Natural killer cell (primary cell): ENCODE measurements around the gene WLS. TPM values are rescaled to one million over a fixed set of nuclear protein-coding genes. Genes with fewer than 3 reads are reported as not detected.

Experiments
- ATAC-seq, 3 donors: fragments of 150-1000 bp in 2 of 3; fragments of 200-7000 bp in 1 of 3; cut with Tn5 transposase; 1 replicate in 1 of 3; 2 replicates in 2 of 3; pipeline ENCODE4 v1.10.0; 2021; ENCODE audit warnings: mild to moderate bottlenecking in 2 of 3, moderate library complexity in 2 of 3
- DNase-seq, 2 donors: peaks; one replicate each; pipeline versions ENCODE4 v3.0.0 to v3.0.0-alpha.2; 2013 to 2021; ENCODE audit warnings: mixed read lengths in 1 of 2
- H3K27ac ChIP-seq: one replicate; pipeline ENCODE4 v1.5.1; 2013; ENCODE audit warnings: mild to moderate bottlenecking, low read length
- H3K27me3 ChIP-seq: one replicate; pipeline ENCODE4 v1.6.1; 2013; ENCODE audit warnings: low read length; ENCODE audit not compliant: control insufficient read depth, insufficient read depth
- H3K36me3 ChIP-seq: one replicate; pipeline ENCODE4 v1.6.1; 2013; ENCODE audit warnings: low read length; ENCODE audit not compliant: control insufficient read depth, insufficient read depth
- H3K4me1 ChIP-seq: one replicate; pipeline ENCODE4 v1.6.1; 2013; ENCODE audit warnings: low read length; ENCODE audit not compliant: control insufficient read depth, insufficient read depth
- H3K4me3 ChIP-seq: one replicate; pipeline ENCODE4 v1.5.1; 2013; ENCODE audit warnings: low read length
- H3K9me3 ChIP-seq: one replicate; pipeline ENCODE4 v1.6.1; 2013; ENCODE audit warnings: low read length; ENCODE audit not compliant: control insufficient read depth, insufficient read depth
- H3K27ac Mint-ChIP-seq, 2 donors: one replicate each; pipeline ENCODE4 v1.8.0; 2022; ENCODE audit warnings: mild to moderate bottlenecking in 2 of 2, mixed read lengths in 2 of 2, moderate library complexity in 1 of 2
- H3K27me3 Mint-ChIP-seq, 2 donors: one replicate each; pipeline ENCODE4 v1.8.0; 2022; ENCODE audit warnings: low read depth in 2 of 2, mixed read lengths in 2 of 2
- H3K36me3 Mint-ChIP-seq: one replicate; pipeline ENCODE4 v1.8.0; 2022; ENCODE audit warnings: mixed read lengths
- H3K4me1 Mint-ChIP-seq, 2 donors: one replicate each; pipeline ENCODE4 v1.8.0; 2022; ENCODE audit warnings: mixed read lengths in 2 of 2
- H3K4me3 Mint-ChIP-seq: one replicate; pipeline ENCODE4 v1.8.0; 2022; ENCODE audit warnings: mild to moderate bottlenecking, moderate library complexity, mixed read lengths
- H3K9me3 Mint-ChIP-seq, 2 donors: one replicate each; pipeline ENCODE4 v1.8.0; 2022; ENCODE audit warnings: mixed read lengths in 2 of 2
- CTCF ChIP-seq: fragments of 200-600 bp; IDR thresholded peaks from one replicate; pipeline ENCODE4 v1.8.0; 2022; ENCODE audit warnings: antibody characterized with exemption
- WGBS: methylation state at CpG from one replicate; pipeline ENCODE4 v1.1.7; 2013; ENCODE audit warnings: missing lambda C conversion rate; ENCODE audit not compliant: insufficient coverage; 5-methylcytosine and 5-hydroxymethylcytosine counted together
- intact Hi-C: fragments of 100-400 bp; cut with micrococcal nuclease; formaldehyde crosslinking; loops from one replicate; pipeline ENCODE4 v1.14.2; 2022
- total RNA-seq, 4 donors: library from RNA; stranded (reverse); fragments of 120-200 nt in 1 of 4; gene quantifications; one replicate each; pipeline versions ENCODE4 v1.2.3 to v1.2.4, GENCODE V29; 2013 to 2022

Gene WLS
- total RNA-seq, 3 donors from 2014 or later (not counting 1 experiment from before 2014, with no cell fraction given): 0.75 to 1.4 TPM; not detected in 1

DNA sequence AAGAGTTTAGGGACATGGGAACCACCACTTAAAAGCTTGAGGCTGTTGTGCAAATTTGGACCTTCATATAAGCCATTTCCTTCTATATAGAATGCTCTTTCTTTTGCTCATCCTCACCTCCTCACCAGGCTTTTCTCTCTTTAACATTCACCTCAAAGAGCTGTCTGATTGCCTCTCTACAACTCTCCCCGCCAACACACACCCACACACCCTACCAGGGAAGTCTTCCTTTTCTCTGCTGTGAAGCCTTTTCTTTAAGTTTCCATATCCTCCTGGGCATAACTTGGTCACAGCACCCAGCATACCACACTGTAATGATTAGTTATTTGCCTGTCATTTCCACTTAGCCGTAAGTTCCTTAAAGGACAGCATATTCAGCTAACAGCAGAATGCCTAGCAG, 40.6 kb downstream of the WLS start:
- no peaks in the 10 kb centered on the region for H3K9me3 Mint-ChIP-seq
- Histone ChIP-seq H3K4me3 (no peak overlapping the region), H3K4me1 (no peaks in the 10 kb centered on the region), H3K9me3 (no peaks in the 10 kb centered on the region), H3K36me3 (no peaks in the 10 kb centered on the region), H3K27ac (no peak overlapping the region), H3K27me3 (no peaks in the 10 kb centered on the region)
- H3K4me3 Mint-ChIP-seq: no peak overlapping the region
- no peak overlapping the region for H3K27ac Mint-ChIP-seq
- WGBS: 76% methylated on average over 2 of the region's 2 CpGs
- intact Hi-C loops: no loop called here
- DNase-seq (no peak), ATAC-seq (no peak)
- no peaks in the 10 kb centered on the region for H3K27me3 Mint-ChIP-seq
- H3K36me3 Mint-ChIP-seq: no peaks in the 10 kb centered on the region
- no peaks in the 10 kb centered on the region for H3K4me1 Mint-ChIP-seq
- no peak for TF ChIP-seq CTCF

DNA sequence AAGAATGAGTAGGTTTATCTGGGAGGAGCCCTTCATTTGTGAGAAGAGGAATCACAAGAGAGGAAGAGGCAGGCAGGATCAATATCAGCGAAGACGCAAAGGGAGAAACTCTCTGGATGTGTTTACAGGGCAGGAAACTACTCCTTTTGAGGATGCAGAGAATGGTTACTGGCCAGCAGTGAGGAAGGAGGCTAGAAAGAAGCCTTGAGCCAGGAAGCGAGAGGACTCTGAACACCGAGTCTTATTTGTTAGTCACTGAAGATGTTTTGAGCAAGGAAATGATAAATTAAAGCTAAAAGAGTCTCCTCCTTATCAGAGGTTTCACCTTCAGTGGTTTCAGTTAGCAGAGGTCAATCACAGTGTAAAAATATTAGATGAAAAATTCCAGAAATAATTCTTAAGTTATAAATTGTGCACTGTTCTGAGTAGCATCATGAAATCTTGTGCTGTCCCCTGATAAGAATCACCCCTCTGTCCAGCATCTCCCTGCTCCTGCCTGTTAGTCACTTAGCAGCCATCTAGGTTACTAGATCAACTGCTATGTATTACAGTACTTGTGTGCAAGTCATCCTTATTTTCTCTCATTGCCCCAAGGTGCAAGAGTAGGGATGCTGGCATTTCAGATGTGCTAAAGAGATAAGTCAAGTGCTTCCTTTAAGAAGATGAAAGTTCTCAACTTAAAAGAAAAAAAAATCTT, 43.5 kb downstream of the WLS start:
- no peak for DNase-seq
- Mint-ChIP-seq H3K4me1 (no peaks in the 10 kb centered on the region), H3K36me3 (no peaks in the 10 kb centered on the region), H3K27me3 (no peaks in the 10 kb centered on the region), H3K27ac (no peak overlapping the region), H3K9me3 (no peaks in the 10 kb centered on the region), H3K4me3 (no peak overlapping the region)
- no peaks in the 10 kb centered on the region for H3K36me3 ChIP-seq
- no peak for TF ChIP-seq CTCF
- H3K27me3 ChIP-seq: no peaks in the 10 kb centered on the region
- 74% methylated on average over 4 of the region's 4 CpGs for WGBS
- H3K4me3 ChIP-seq: no peak overlapping the region
- ATAC-seq: no peak
- H3K9me3 ChIP-seq: no peaks in the 10 kb centered on the region
- no peak overlapping the region for H3K27ac ChIP-seq
- intact Hi-C loops: no loop called here
- no peaks in the 10 kb centered on the region for H3K4me1 ChIP-seq

DNA sequence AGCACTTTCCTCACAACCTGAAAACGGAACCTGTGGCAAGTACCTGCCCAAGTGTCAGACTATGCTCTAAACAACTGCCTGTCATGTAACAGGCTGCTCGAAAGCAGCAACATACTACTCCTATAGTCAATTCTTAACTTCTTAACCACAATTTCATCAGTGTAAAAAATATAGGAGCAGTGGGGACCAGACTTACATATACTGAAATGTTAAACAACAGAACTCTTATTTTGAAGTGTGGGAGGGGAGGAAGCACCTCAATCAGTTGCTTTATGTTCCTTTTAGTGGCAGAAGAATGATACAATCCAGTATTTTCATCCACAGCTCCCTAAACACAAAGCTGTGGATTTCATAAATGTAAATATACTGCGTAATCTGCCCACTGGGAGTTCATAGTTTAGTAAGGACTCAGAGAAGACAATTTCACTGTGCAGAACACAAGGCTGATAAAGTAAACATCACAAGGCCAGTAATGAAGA, 44.2 kb downstream of the WLS start:
- no peak for ATAC-seq
- Histone ChIP-seq H3K27me3 (no peaks in the 10 kb centered on the region), H3K4me1 (no peaks in the 10 kb centered on the region), H3K27ac (no peak overlapping the region), H3K36me3 (no peaks in the 10 kb centered on the region), H3K9me3 (no peaks in the 10 kb centered on the region), H3K4me3 (no peak overlapping the region)
- Mint-ChIP-seq H3K27me3 (no peaks in the 10 kb centered on the region), H3K9me3 (no peaks in the 10 kb centered on the region), H3K4me1 (no peaks in the 10 kb centered on the region), H3K36me3 (no peaks in the 10 kb centered on the region), H3K27ac (no peak overlapping the region), H3K4me3 (no peak overlapping the region)
- intact Hi-C loops: no loop called here
- DNase-seq: no peak
- no peak for TF ChIP-seq CTCF
- 96% methylated on average over 3 of the region's 3 CpGs for WGBS

DNA sequence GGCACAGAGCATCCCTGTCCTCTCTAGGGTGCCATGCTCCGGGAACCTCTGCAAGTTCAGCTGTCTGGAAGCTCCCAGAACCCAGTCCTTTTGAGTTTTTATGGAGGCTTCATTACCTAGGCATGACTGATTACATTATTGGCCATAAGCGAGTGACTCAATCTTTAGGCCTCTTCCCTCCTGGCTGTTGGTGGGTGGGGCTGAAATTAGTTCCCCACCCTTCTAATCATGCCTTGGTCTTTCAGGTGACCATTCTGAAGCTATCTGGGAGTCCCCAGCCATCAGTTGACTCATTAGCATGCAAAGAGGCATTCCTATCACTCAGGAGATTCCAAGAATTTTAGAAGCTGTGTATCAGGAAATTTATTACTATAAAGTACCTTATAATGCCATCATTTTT, 46.6 kb downstream of the WLS start:
- Histone ChIP-seq H3K4me3 (no peak overlapping the region), H3K4me1 (no peaks in the 10 kb centered on the region), H3K9me3 (no peaks in the 10 kb centered on the region), H3K27me3 (no peaks in the 10 kb centered on the region), H3K36me3 (no peaks in the 10 kb centered on the region), H3K27ac (no peak overlapping the region)
- no peaks in the 10 kb centered on the region for H3K27me3 Mint-ChIP-seq
- no peak overlapping the region for H3K27ac Mint-ChIP-seq
- 38% methylated on average over 1 of the region's 2 CpGs for WGBS
- ATAC-seq (no peak), DNase-seq (no peak)
- no peaks in the 10 kb centered on the region for H3K36me3 Mint-ChIP-seq
- H3K4me3 Mint-ChIP-seq: no peak overlapping the region
- intact Hi-C loops: no loop called here
- H3K9me3 Mint-ChIP-seq: no peaks in the 10 kb centered on the region
- no peak for TF ChIP-seq CTCF
- no peaks in the 10 kb centered on the region for H3K4me1 Mint-ChIP-seq
